Activated CD8-positive, alpha-beta memory T cell treated with anti-CD3 and anti-CD28 coated beads, Interleukin-2, amount 50 U/mL, for 1 hour (primary cell): Measurements from ENCODE around the gene PHF12.

Source experiments
- DNase-seq: peaks from one replicate; pipeline ENCODE4 v3.0.0-alpha.2; 2020; ENCODE audit errors: extremely low read depth

PHF12 gene

GRCh38 chr17:28951428-28951990, at the start of gene PHF12:
PHF12 (minus strand) TSS chr17:28951518; CDS start chr17:28950960, 558 bp downstream.
- peak; percentile 100 for DNase-seq

- no peak for DNase-seq
Measured at GRCh38 chr17:29000973-29001372, 49.7 kb upstream of the PHF12 start.

GRCh38 chr17:28999206-28999605, 47.9 kb upstream of the PHF12 start:
- no peak for DNase-seq

- DNase-seq, result no peak
Measured at GRCh38 chr17:28997806-28998205, 46.5 kb upstream of the PHF12 start.

- no peak for DNase-seq
Measured at GRCh38 chr17:28996554-28997096, 45.3 kb upstream of the PHF12 start.

- no peak for DNase-seq
Measured at GRCh38 chr17:28993645-28994426, 42.5 kb upstream of the PHF12 start.

GRCh38 chr17:28992625-28993600, 41.6 kb upstream of the PHF12 start:
- DNase-seq, result no peak

- no peak for DNase-seq
Measured at GRCh38 chr17:28992185-28992584, 40.9 kb upstream of the PHF12 start.

- DNase-seq, result no peak
Measured at GRCh38 chr17:28991779-28992178, 40.5 kb upstream of the PHF12 start.

GRCh38 chr17:28989028-28989427, 37.7 kb upstream of the PHF12 start:
- DNase-seq, result no peak

GRCh38 chr17:28988475-28988874, 37.2 kb upstream of the PHF12 start:
- DNase-seq, result no peak

GRCh38 chr17:28986714-28987655, 35.7 kb upstream of the PHF12 start:
- no peak for DNase-seq

- no peak for DNase-seq
Measured at GRCh38 chr17:28985950-28986713, 34.8 kb upstream of the PHF12 start.

- no peak for DNase-seq
Measured at GRCh38 chr17:28983286-28984230, 32.2 kb upstream of the PHF12 start.

- peak; percentile 51 for DNase-seq
Measured at GRCh38 chr17:28982131-28982793, 30.9 kb upstream of the PHF12 start.

- DNase-seq, result no peak
Measured at GRCh38 chr17:28978356-28978964, 27.1 kb upstream of the PHF12 start.

- DNase-seq, result no peak
Measured at GRCh38 chr17:28977659-28978355, 26.5 kb upstream of the PHF12 start.
